K562 (cell line): Measurements from ENCODE around the gene GMDS. TPM values are rescaled to one million over a fixed set of nuclear protein-coding genes. Genes with fewer than 3 reads are reported as not detected.

Experiments
- ARHGAP35 ChIP-seq: fragments of 450-650 bp; IDR thresholded peaks from 2 replicates; pipeline ENCODE4 v1.6.1; 2018; ENCODE audit not compliant: partially characterized antibody
- BDP1 ChIP-seq: IDR thresholded peaks from 3 replicates; pipeline ENCODE4 v1.6.1; 2011; ENCODE audit not compliant: insufficient read length, insufficient read depth
- BHLHE40 ChIP-seq: IDR thresholded peaks from 2 replicates; pipeline ENCODE4 v1.6.1; 2011; ENCODE audit warnings: low read length, improper control_type of control experiment
- NCOA4 ChIP-seq: fragments of 450-650 bp; IDR thresholded peaks from 2 replicates; pipeline ENCODE4 v1.6.1; 2018; ENCODE audit warnings: mild to moderate bottlenecking; ENCODE audit not compliant: partially characterized antibody
- PCBP2 ChIP-seq: fragments of 200-400 bp; formaldehyde crosslinking; IDR thresholded peaks from 2 replicates; pipeline ENCODE4 v1.6.1; 2018; ENCODE audit warnings: low read length, low read depth, mild to moderate bottlenecking, moderate library complexity; ENCODE audit not compliant: poor library complexity, severe bottlenecking
- RBM25 ChIP-seq: fragments of 200-400 bp; formaldehyde crosslinking; IDR thresholded peaks from 2 replicates; pipeline ENCODE4 v1.6.1; 2018; ENCODE audit warnings: low read length, low read depth, moderate library complexity; ENCODE audit not compliant: severe bottlenecking
- RREB1 ChIP-seq: fragments of 250-450 bp; sonication (Bioruptor Pico); IDR thresholded peaks from 2 replicates; pipeline ENCODE4 v1.4.0; 2020
- TCF3 ChIP-seq: sonication (generic); formaldehyde crosslinking; IDR thresholded peaks from 2 replicates; pipeline ENCODE4 v1.4.0; 2020; ENCODE audit warnings: mild to moderate bottlenecking, missing genetic modification reagents
- ZNF561 ChIP-seq: fragments of 450-650 bp; formaldehyde crosslinking; conservative IDR thresholded peaks from 2 replicates; pipeline ENCODE4 v1.4.0; 2020; ENCODE audit warnings: mild to moderate bottlenecking, moderate library complexity
- polyA plus RNA-seq, 8 experiments: library from polyadenylated mRNA; depleted of rRNA in 4 of 8; stranded (reverse) in 5 of 8; unstranded in 3 of 8; fragments of >200 nt; fragmentation: Nextera tagmentation in 2 of 8; fragmentation: Illumina TruSeq in 1 of 8; extraction: Ambion mirVana in 2 of 8; extraction: Trizol in 1 of 8; gene quantifications; 2 replicates each; pipeline versions ENCODE4 v1.2.1 to v1.2.3, GENCODE V29; 2011 to 2014; ENCODE audit warnings: inconsistent platforms in 1 of 8, missing spikeins in 1 of 8
- total RNA-seq, 7 experiments: library from RNA; depleted of rRNA in 6 of 7; stranded (reverse); fragments of >200 nt in 6 of 7; fragmentation: Illumina TruSeq in 2 of 7; extraction: Trizol in 2 of 7; gene quantifications; 2 replicates each; pipeline versions ENCODE4 v1.2.1 to v1.2.3, GENCODE V29; 2011 to 2021; ENCODE audit warnings: low replicate concordance in 1 of 7

Gene GMDS
- total and polyA plus RNA-seq, 9 of the 15 experiments (the other 6 are each of a cell fraction or from before 2014, with no cell fraction given) = 0.48 to 31.8 (median 13.4) TPM

DNA sequence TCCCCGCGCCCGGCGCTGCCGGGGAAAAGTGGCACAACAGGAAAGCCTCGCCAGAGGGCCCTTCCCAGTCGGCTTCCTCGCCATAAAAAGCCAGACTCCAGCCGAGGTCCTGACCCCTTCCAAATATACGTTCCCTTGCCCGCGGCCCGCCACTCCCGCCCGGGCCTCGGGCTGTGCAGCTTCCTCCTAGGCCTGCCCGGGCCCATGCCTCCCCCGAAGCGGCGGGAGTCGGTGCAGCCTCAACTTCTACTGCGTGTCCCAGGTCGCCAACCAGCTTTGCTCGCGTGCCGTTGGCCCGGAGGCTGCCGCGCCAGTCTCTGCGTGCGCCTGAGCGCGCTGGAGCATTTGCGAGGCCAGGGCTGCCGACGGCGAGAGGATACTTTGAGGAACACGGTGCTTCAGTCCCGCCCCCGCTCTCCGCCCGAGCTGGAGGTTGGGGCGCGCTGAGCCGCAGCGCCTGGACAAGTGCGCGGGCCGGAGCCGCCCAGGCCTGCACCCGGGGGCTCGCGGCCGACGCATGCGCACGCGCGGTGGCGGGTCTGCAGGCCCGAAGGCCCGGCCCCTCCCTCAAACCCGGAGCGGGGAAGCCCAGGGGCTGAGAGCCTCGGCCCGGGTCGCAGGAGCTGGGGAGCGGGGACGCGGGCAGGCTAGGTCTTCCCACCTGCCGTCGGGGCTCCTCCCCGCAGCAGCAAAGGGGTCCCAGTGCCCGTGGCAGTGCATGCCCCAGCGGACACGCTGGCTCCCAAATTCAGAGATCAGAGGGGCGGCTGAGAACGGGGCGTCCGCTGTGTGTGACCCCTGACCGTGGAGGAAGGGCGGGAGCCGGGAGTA lies 625.5 kb downstream of the GMDS start (continued):
- TF ChIP-seq RREB1 (CRISPR knock-in tag) (no peak), TCF3 (CRISPR knock-in tag) (no peak), ZNF561 (CRISPR knock-in tag) (no peak), RBM25 (no peak), ARHGAP35 (no peak), PCBP2 (no peak), NCOA4 (no peak), BDP1 (no peak), BHLHE40 (no peak)
